ENCODE results near the gene RBBP7. TPM values are rescaled to one million over a fixed set of nuclear protein-coding genes. Genes with fewer than 3 reads are reported as not detected.

The RBBP7 gene
- total RNA-seq, 1 experiment from 2014 or later = 196 TPM

- H3K27me3 Mint-ChIP-seq (ENCODE audit: unreplicated experiment) = no peaks in the 10 kb centered on the region
- H3K9me3 Mint-ChIP-seq (ENCODE audit: low read depth, unreplicated experiment) = no peaks in the 10 kb centered on the region
- peaks cover 15% of the 10 kb centered on the region for H3K36me3 Mint-ChIP-seq (ENCODE audit: insufficient read depth, unreplicated experiment)
- no peak for TF ChIP-seq CTCF (IDR thresholded peaks at IDR 0.05; ENCODE audit: unreplicated experiment)
- no peak overlapping the region for H3K4me3 Mint-ChIP-seq (ENCODE audit: low read depth, unreplicated experiment)
- DNase-seq = no peak
- intact Hi-C loops (cut with micrococcal nuclease; ENCODE audit: unreplicated experiment) = no loop called here
- no peak overlapping the region for H3K27ac Mint-ChIP-seq (ENCODE audit: unreplicated experiment)
- no peaks in the 10 kb centered on the region for H3K4me1 Mint-ChIP-seq (ENCODE audit: low read depth, unreplicated experiment)
- CTCF ChIA-PET = no interaction called here
- no TSS peak for BruUV-seq (replicated peaks)
These were observed 72.8 kb downstream of the RBBP7 start for GRCh38 chrX:16797358-16797757.

DNA sequence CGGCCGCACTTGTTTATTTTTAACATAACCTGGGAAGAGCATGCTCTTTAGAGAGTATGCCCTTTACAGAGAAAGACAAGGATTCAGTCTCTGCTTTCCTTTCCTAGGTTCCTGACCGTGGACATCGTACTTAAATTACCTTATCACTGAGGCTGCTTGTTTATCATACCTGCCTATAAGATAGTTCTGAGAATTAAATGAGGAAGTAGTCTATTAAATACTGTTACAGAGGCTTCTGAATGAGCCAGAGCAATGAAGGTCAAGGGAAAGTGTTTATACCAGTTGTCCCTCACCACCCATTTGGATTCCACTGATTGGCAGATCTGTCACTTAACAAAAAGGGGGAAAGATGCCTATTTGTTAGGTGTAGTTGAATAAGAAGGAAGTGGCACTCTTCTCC is 73.9 kb downstream of the RBBP7 start:
- Mint-ChIP-seq H3K36me3 (ENCODE audit: insufficient read depth, unreplicated experiment) (peaks cover 15% of the 10 kb centered on the region), H3K4me1 (ENCODE audit: low read depth, unreplicated experiment) (no peaks in the 10 kb centered on the region), H3K27me3 (ENCODE audit: unreplicated experiment) (no peaks in the 10 kb centered on the region), H3K4me3 (ENCODE audit: low read depth, unreplicated experiment) (no peak overlapping the region), H3K27ac (ENCODE audit: unreplicated experiment) (no peak overlapping the region), H3K9me3 (ENCODE audit: low read depth, unreplicated experiment) (no peaks in the 10 kb centered on the region)
- no peak for DNase-seq
- BruUV-seq (replicated peaks) = no TSS peak
- CTCF ChIA-PET = no interaction called here
- intact Hi-C loops (cut with micrococcal nuclease; ENCODE audit: unreplicated experiment) = no loop called here
- no peak for TF ChIP-seq CTCF (IDR thresholded peaks at IDR 0.05; ENCODE audit: unreplicated experiment)

Other genes with a start within 250 kb of the RBBP7 start
- not detected in 2 replicates for gene S100G, start 220.2 kb downstream of the RBBP7 start, total RNA-seq (2022)
- gene CTPS2, start 157.7 kb downstream of the RBBP7 start, total RNA-seq (2022) = 22.2 and 23.2 TPM in 2 replicates
- gene SYAP1, start 150.8 kb downstream of the RBBP7 start, total RNA-seq (2022) = 38.3 and 40.7 TPM in 2 replicates
- 22.0 and 22.2 TPM in 2 replicates for gene TXLNG, start 83.9 kb downstream of the RBBP7 start, total RNA-seq (2022)
- gene REPS2, start 76.3 kb upstream of the RBBP7 start, total RNA-seq (2022) = 12.9 and 14.5 TPM in 2 replicates